IPS-NIHi7 (cell line): Measurements from ENCODE around the gene EFS.
"Not testable (repeated sequence)": the region's sequence is repeated elsewhere in the genome, so short reads cannot be mapped to it uniquely, and the experiment has no call there.

Experiments
- DNase-seq: peaks from one replicate; pipeline ENCODE4 v3.0.0; 2012; ENCODE audit warnings: mixed read lengths; ENCODE audit errors: extremely low spot score

Gene EFS

DNA sequence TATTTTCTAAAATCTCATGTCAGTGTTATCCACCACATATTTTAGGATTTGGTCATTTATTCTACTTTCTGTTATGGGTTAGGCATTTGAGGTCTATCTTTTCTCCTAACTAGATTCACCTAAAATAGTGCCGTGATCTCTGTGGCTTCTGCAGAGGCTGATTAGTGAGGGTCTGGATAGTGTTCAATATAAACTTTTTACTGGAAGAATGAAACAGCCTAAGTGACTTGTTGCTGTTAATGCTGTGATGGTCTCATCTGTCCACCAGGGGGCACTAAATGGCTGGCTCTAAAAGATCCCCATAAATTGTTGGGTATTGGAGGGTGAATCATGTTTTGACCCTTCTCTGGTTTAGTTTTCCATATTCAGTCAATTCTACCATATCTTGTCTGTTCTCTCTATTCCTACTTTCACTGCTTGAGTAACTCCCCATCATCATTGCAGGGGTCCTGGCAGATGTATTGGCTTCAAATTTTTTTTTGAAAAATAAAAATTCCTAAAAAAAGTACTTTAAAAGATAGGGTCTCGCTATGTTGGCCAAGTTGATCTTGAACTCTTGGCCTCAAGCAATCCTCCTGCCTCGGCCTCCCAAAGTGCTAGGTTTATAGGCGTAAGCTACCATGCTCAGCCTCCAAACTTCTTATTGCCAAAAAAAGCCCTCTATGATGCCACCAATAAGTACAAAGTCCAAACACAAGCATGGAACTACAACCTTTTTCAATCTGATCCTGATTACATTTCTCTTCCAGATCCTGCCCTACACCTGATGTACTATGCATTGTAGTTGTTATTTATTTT, 36.8 kb downstream of the EFS start:
- peak; percentile 78 for DNase-seq

GRCh38 chr14:23326491-23327332, 38.3 kb downstream of the EFS start:
- no peak for DNase-seq

GRCh38 chr14:23325746-23326145, 39.2 kb downstream of the EFS start:
- not testable (repeated sequence) for DNase-seq

DNA sequence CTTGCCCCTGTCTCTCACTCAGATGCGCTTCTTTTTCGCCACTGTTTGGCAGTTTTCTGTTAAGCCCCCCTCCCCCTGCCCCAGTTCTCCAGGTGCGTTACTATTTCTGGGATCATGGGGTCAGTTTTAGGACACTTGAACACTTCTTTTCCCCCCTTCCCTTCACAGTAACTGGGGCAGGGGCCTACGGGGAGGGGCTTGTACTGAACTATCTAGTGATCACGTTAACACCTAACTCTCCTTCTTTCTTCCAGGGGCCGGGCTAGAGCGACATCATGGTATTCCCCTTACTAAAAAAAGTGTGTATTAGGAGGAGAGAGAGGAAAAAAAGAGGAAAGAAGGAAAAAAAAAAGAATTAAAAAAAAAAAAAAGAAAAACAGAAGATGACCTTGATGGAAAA, 40.0 kb downstream of the EFS start:
- no peak for DNase-seq

- DNase-seq, result no peak
These were observed 40.5 kb downstream of the EFS start for GRCh38 chr14:23324455-23324846.

GRCh38 chr14:23323838-23324454, 41.0 kb downstream of the EFS start:
- DNase-seq, result no peak

GRCh38 chr14:23322568-23323517, 42.1 kb downstream of the EFS start:
- no peak for DNase-seq

DNA sequence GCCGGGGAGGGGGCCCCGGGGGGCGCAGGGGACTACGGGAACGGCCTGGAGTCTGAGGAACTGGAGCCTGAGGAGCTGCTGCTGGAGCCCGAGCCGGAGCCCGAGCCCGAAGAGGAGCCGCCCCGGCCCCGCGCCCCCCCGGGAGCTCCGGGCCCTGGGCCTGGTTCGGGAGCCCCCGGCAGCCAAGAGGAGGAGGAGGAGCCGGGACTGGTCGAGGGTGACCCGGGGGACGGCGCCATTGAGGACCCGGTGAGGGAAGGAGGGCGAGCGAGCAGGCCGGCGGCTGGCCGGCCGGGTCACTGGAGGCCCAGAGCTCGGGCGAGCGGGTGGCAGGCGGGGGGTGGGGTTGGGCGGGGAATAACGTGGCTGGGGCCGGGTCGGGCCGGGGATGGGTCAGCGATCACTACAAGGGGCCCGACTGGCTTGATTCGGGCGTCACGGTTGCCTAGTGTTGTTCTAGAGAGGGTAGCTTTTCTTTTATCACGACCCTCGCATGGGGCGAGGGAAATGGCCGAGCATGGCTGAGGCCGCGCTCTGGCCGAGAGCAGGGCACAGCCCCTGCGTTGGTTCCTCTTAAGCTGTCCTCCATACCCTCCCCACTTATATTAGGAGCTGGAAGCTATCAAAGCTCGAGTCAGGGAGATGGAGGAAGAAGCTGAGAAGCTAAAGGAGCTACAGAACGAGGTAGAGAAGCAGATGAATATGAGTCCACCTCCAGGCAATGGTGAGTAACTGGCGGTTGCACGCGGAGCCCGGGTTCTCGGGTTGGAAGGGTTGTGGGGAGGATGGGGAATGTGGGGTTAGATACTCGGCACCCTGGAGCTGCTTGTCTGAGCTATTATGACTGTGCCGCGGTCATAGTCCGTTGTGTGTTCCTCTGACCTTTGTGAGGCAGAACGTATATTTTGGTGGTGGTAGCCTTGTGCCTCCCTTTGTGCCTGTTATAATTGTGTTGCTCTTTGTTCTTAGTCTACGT, 43.1 kb downstream of the EFS start:
- peak; percentile 51 for DNase-seq

- DNase-seq, result peak; percentile 96
These were observed 44.1 kb downstream of the EFS start, which contains the start of gene PABPN1 for GRCh38 chr14:23320584-23321571. PABPN1 (plus strand) TSS chr14:23321457; CDS start chr14:23321470, 13 bp downstream.

DNA sequence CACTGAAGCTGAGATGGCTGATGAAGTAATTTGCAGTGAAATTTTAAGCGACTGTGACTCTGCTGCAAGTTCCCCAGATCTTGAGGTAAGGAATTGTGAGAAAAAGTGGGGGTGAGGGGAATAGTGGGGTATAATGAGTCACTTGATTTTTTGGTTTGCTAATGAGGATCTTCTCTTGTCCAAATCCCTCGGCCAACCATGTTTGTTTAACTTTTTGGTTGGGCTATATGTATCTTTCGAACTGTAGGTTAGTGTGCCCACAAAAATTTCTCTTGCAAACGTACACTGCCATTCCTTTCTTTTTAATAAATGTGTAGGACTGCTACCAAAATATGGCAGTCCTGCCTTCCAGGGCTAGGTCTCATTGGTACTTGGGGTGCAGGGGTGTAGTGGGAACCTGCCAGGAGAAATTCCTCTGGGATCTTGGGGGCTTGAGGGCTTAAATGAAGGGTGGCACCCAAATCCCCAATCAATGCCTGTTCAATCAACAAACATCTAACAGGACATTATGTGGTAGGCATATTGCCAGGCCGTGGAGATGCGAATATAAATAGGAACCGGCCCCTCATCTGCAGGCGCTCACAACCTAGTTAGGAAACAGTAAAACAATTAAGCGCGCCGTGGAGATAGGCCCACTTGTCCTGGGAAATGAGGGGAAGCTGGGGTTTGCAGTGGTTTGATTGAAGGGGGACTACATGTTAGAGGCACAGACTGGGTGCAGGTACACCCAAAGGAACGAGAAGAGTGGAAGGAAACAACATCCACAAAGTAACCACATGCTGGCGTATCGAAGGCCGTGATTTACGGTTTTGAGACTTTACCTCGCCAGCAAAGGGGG, 45.0 kb downstream of the EFS start:
- no peak for DNase-seq

DNA sequence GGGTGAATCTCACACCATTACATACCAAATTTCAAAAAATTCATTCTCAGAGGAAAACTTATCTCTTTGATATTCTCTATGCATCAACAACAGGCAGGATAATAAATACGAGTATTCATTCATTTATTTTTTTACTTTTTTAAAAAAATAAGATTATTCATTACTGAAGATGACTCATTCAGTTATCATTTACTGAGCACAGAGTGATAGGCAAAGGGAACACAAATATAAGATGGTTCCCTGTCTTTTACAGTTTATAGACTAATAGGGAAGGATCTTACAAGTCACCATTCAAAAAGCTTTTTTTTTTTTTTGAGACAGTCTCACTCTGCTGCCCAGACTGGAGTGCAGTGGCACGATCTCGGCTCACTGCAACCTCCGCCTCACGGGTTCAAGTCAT, 48.7 kb downstream of the EFS start:
- DNase-seq, result no peak

GRCh38 chr14:23310546-23310945, 54.4 kb downstream of the EFS start:
- no peak for DNase-seq

DNA sequence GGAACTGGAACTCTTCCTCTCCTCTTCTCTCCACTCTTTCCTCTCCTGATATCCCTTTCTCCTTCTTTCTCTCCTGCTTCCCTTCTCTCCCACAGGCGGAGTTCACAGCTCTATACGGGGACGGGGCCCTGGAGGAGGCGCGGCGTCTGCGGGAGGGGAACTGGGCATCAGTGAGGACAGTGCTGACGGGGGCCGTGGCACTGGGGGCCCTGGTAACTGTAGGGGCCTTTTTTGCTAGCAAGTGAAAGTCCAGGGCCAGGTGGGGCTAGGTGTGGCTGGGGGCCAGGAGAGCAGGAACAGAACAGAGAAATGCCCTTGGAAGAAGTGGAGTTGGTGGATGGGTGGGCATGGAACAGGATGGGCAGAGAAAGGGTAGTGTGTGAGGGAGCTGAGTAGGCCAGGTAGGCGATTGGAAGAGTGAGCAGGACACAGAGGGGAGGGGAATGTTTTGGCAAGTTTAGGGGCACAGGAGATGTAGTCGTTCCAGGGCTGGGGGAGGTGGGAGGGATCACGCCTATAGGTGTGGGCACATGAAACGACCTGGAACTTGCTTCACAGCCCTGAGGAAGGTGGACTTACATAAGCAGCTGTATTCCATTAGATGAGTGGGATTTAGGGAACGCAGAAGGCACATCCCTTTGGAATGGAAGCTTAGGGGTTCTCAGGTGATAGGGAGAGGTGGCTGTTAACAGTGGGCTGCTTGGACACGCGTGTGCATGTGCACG, 56.1 kb downstream of the EFS start:
- no peak for DNase-seq

- DNase-seq, result no peak
These were observed 57.0 kb downstream of the EFS start for GRCh38 chr14:23307687-23308644.

GRCh38 chr14:23307146-23307530, 57.8 kb downstream of the EFS start:
- no peak for DNase-seq
